ENCODE results near the gene WWOX.
A peak's percentile ranks its signal among the peaks of the same experiment; 100 is the strongest.

Gene WWOX

DNA sequence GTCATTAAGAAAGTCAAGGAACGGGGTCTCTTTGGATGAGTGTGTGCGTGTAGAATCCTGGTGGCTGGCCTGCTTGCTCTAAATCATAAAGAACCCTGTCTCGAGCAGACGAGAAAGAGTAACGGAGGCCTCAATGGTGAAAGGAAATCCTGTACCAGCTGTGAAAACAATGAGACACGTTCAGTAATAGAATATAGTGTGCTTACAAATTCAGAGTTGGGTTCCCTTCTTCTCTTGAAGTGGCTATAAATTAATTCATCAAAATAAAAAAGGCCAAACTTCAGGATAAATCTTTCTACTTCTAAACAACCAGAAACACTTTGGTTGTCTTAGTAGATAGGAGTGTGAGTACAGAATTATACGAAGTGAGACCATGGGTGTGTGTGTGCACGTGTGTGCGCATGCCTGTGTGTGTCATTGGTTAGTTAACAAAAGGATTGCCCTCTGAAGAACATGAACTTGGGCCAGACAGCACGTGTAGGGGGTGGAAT is 48.5 kb downstream of the WWOX start:
- Histone ChIP-seq H3K9ac (ENCODE audit: low read length) (no peak overlapping the region), H3K36me3 (ENCODE audit: control insufficient read depth, insufficient read depth, low read length, severe bottlenecking) (no peaks in the 10 kb centered on the region), H3K9me3 (ENCODE audit: control insufficient read depth, low read length) (no peaks in the 10 kb centered on the region), H3K27me3 (replicated peaks; ENCODE audit: control insufficient read depth, insufficient read depth, low read length) (no peaks in the 10 kb centered on the region), H3K4me3 (ENCODE audit: low read length) (no peak overlapping the region), H3K4me1 (ENCODE audit: control insufficient read depth, insufficient read depth, low read length) (peaks cover 5% of the 10 kb centered on the region)
- DNase-seq (ENCODE audit: low read depth), result no peak

- Histone ChIP-seq H3K9me3 (ENCODE audit: control insufficient read depth, low read length) (no peaks in the 10 kb centered on the region), H3K27me3 (replicated peaks; ENCODE audit: control insufficient read depth, insufficient read depth, low read length) (no peaks in the 10 kb centered on the region), H3K4me3 (ENCODE audit: low read length) (no peak overlapping the region), H3K36me3 (ENCODE audit: control insufficient read depth, insufficient read depth, low read length, severe bottlenecking) (no peaks in the 10 kb centered on the region), H3K4me1 (ENCODE audit: control insufficient read depth, insufficient read depth, low read length) (no peaks in the 10 kb centered on the region), H3K9ac (ENCODE audit: low read length) (no peak overlapping the region)
- DNase-seq (ENCODE audit: low read depth), result no peak
Measured at GRCh38 chr16:78150233-78150632, 50.8 kb downstream of the WWOX start.

DNA sequence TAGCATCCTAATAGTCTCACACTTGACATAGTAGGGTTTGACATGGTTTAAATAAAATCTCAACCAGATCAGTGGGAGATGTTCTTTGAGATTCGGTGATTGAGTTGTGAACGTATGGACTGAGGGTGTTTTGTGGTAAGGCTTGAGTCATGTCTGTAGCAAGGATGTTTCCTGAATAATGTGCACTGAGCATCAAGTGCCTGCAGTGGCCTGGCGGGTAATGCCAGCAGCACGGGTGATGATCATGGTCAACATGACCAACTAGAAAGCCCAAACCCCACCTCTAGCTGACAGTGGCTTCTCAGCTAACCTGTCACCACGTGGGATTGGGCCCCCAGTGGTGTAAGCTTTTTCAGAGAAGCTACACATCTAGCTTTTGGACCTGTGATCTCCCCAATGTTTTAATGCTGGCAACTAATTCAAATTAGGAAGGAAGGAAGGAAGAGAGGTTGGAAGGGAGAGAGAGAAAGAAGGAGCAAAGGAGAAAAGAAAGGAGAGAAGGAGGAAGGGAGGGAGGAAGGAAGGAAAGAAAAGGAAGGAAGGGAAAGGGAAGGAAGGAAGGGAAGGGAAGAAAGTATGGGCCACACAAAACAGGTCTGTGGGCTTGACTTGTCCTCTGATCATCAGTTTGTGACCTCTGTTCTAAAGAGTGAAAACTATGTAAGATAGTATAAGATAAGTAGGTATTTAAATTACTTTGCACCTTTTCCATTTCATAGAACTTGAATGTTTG is 55.4 kb downstream of the WWOX start:
- Histone ChIP-seq H3K4me3 (ENCODE audit: low read length) (no peak overlapping the region), H3K4me1 (ENCODE audit: control insufficient read depth, insufficient read depth, low read length) (no peaks in the 10 kb centered on the region), H3K27me3 (replicated peaks; ENCODE audit: control insufficient read depth, insufficient read depth, low read length) (no peaks in the 10 kb centered on the region), H3K36me3 (ENCODE audit: control insufficient read depth, insufficient read depth, low read length, severe bottlenecking) (no peaks in the 10 kb centered on the region), H3K9me3 (ENCODE audit: control insufficient read depth, low read length) (no peaks in the 10 kb centered on the region), H3K9ac (ENCODE audit: low read length) (no peak overlapping the region)
- DNase-seq (ENCODE audit: low read depth), result no peak

DNA sequence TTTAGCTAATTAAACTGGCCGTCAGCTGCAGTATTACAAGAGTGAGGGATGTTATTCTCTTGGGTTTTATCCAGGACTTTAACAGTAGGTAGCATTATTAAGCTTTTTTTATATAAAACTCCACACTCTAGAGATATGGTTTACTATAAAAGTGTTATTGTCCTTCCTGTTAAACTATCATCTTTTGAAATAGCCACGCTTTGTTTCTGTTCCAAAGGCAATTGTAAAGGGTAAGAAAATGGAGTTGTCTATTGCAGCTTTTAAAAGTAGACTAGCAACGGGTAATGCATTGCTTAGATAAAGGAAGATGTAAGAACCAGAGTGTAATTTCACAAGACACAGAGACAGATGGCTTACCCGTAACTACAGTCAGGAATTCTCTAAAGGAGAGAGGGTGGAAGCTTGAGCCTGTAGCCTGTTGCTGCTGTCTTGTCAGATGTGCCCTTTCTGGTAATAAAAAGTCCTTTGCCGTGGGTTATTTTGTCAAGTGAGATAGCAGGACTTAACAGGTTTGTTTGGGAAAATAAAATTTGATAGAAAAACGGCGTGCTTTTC is 56.4 kb downstream of the WWOX start:
- no peak overlapping the region for H3K9ac ChIP-seq (ENCODE audit: low read length)
- no peaks in the 10 kb centered on the region for H3K4me1 ChIP-seq (ENCODE audit: control insufficient read depth, insufficient read depth, low read length)
- DNase-seq (ENCODE audit: low read depth), result no peak
- H3K36me3 ChIP-seq (ENCODE audit: control insufficient read depth, insufficient read depth, low read length, severe bottlenecking), result no peaks in the 10 kb centered on the region
- H3K27me3 ChIP-seq (replicated peaks; ENCODE audit: control insufficient read depth, insufficient read depth, low read length), result no peaks in the 10 kb centered on the region
- peaks cover 4% of the 10 kb centered on the region for H3K9me3 ChIP-seq (ENCODE audit: control insufficient read depth, low read length)
- no peak overlapping the region for H3K4me3 ChIP-seq (ENCODE audit: low read length)

GRCh38 chr16:78161023-78161729 is 61.7 kb downstream of the WWOX start:
- Histone ChIP-seq H3K4me3 (ENCODE audit: low read length) (no peak overlapping the region), H3K4me1 (ENCODE audit: control insufficient read depth, insufficient read depth, low read length) (no peaks in the 10 kb centered on the region), H3K9ac (ENCODE audit: low read length) (no peak overlapping the region), H3K27me3 (replicated peaks; ENCODE audit: control insufficient read depth, insufficient read depth, low read length) (no peaks in the 10 kb centered on the region), H3K9me3 (ENCODE audit: control insufficient read depth, low read length) (peaks cover 10% of the 10 kb centered on the region), H3K36me3 (ENCODE audit: control insufficient read depth, insufficient read depth, low read length, severe bottlenecking) (no peaks in the 10 kb centered on the region)
- DNase-seq (ENCODE audit: low read depth), result no peak

DNA sequence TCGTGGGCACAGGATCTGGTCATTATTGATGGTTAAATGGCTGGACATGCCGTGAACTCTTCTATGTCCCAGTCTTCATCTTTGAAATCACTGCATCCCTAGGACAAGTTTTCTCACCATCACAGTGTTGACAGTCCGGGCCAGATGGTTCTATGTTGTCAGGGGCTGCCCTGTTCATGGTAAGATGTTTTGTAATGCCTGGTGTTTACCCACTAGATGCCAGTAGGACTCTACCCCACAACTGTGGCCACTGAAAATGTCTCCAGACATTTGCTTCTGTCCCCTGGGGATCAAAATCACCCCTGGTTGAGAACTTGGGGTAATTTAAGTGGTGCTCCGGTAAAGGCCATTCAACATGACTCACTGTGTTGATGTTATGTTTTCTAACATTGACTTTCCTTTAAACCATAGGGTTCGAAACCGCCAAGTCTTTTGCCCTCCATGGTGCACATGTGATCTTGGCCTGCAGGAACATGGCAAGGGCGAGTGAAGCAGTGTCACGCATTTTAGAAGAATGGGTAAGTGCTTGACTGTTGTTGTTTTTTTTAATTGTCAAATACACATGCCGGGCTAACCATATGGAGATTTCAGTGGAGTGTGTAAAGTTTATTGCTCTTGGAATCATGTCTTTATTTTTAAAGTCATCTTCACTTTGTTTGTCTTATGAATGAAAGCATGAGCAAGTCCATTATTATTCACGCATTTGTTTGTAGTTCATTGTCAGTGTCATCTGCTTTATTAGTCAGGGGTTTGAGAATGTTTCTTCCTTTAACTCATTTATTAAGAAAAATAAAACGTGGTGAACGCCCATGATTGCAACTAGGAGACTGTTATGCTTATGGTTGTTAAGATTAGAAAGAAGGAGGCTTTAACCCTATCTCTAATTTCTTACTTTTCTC is 64.6 kb downstream of the WWOX start:
- peaks cover 10% of the 10 kb centered on the region for H3K9me3 ChIP-seq (ENCODE audit: control insufficient read depth, low read length)
- H3K4me1 ChIP-seq (ENCODE audit: control insufficient read depth, insufficient read depth, low read length), result no peaks in the 10 kb centered on the region
- no peak overlapping the region for H3K4me3 ChIP-seq (ENCODE audit: low read length)
- no peaks in the 10 kb centered on the region for H3K27me3 ChIP-seq (replicated peaks; ENCODE audit: control insufficient read depth, insufficient read depth, low read length)
- H3K36me3 ChIP-seq (ENCODE audit: control insufficient read depth, insufficient read depth, low read length, severe bottlenecking), result no peaks in the 10 kb centered on the region
- no peak overlapping the region for H3K9ac ChIP-seq (ENCODE audit: low read length)
- no peak for DNase-seq (ENCODE audit: low read depth)

- DNase-seq (ENCODE audit: low read depth), result no peak
- H3K9ac ChIP-seq (ENCODE audit: low read length), result no peak overlapping the region
- H3K36me3 ChIP-seq (ENCODE audit: control insufficient read depth, insufficient read depth, low read length, severe bottlenecking), result no peaks in the 10 kb centered on the region
- H3K27me3 ChIP-seq (replicated peaks; ENCODE audit: control insufficient read depth, insufficient read depth, low read length), result no peaks in the 10 kb centered on the region
- H3K4me3 ChIP-seq (ENCODE audit: low read length), result no peak overlapping the region
- peaks cover 3% of the 10 kb centered on the region for H3K9me3 ChIP-seq (ENCODE audit: control insufficient read depth, low read length)
- H3K4me1 ChIP-seq (ENCODE audit: control insufficient read depth, insufficient read depth, low read length), result peaks cover 9% of the 10 kb centered on the region
Measured at GRCh38 chr16:78170494-78170933, 71.1 kb downstream of the WWOX start.

DNA sequence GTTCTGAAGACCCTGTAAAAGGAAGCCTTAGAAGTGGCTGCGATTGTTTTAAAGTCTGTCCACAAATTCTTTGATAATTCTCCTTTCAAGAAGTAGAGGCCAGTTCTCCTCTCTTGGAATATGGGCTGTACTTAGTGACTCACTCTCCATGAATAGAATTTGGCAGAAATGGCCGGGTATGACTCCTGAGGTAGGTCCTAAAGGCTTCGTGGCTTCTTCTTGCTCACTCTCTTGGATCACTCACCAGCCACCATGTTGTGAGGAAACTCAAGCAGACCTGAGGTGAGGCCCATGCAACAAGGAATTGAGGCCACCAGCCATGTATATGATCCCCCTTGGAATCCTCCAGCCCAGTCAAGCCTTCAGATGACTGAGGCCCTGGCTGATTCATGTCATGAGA is 75.8 kb downstream of the WWOX start:
- H3K9ac ChIP-seq (ENCODE audit: low read length), result no peak overlapping the region
- peaks cover 9% of the 10 kb centered on the region for H3K4me1 ChIP-seq (ENCODE audit: control insufficient read depth, insufficient read depth, low read length)
- no peaks in the 10 kb centered on the region for H3K36me3 ChIP-seq (ENCODE audit: control insufficient read depth, insufficient read depth, low read length, severe bottlenecking)
- H3K9me3 ChIP-seq (ENCODE audit: control insufficient read depth, low read length), result peaks cover 7% of the 10 kb centered on the region
- H3K4me3 ChIP-seq (ENCODE audit: low read length), result peak overlapping the region; percentile 24
- H3K27me3 ChIP-seq (replicated peaks; ENCODE audit: control insufficient read depth, insufficient read depth, low read length), result no peaks in the 10 kb centered on the region
- DNase-seq (ENCODE audit: low read depth), result no peak

GRCh38 chr16:78176435-78176834 is 77.0 kb downstream of the WWOX start:
- no peaks in the 10 kb centered on the region for H3K27me3 ChIP-seq (replicated peaks; ENCODE audit: control insufficient read depth, insufficient read depth, low read length)
- H3K9ac ChIP-seq (ENCODE audit: low read length), result no peak overlapping the region
- H3K4me1 ChIP-seq (ENCODE audit: control insufficient read depth, insufficient read depth, low read length), result no peaks in the 10 kb centered on the region
- peaks cover 7% of the 10 kb centered on the region for H3K9me3 ChIP-seq (ENCODE audit: control insufficient read depth, low read length)
- no peak overlapping the region for H3K4me3 ChIP-seq (ENCODE audit: low read length)
- no peaks in the 10 kb centered on the region for H3K36me3 ChIP-seq (ENCODE audit: control insufficient read depth, insufficient read depth, low read length, severe bottlenecking)
- DNase-seq (ENCODE audit: low read depth), result no peak

DNA sequence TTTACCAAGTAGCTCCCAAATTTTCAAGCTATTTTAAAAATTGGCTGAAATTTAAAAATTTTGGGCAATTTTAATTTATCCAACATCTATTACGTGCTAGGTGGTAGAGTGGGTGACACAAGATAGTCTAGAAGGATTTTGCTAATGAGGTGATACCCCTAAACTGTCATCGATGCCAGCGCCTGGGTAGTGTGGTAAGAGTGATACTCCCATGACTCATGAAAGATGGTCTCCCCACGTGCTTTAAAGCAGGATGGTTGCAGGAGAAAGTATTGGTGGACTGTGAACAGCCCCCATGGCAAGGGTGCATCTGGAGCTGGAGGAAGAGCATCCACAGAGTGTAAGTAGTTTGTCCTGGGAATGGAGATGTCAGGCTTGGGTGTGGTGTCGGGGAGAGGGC is 77.8 kb downstream of the WWOX start:
- Histone ChIP-seq H3K27me3 (replicated peaks; ENCODE audit: control insufficient read depth, insufficient read depth, low read length) (no peaks in the 10 kb centered on the region), H3K9me3 (ENCODE audit: control insufficient read depth, low read length) (peaks cover 7% of the 10 kb centered on the region), H3K4me3 (ENCODE audit: low read length) (no peak overlapping the region), H3K4me1 (ENCODE audit: control insufficient read depth, insufficient read depth, low read length) (no peaks in the 10 kb centered on the region), H3K9ac (ENCODE audit: low read length) (no peak overlapping the region), H3K36me3 (ENCODE audit: control insufficient read depth, insufficient read depth, low read length, severe bottlenecking) (no peaks in the 10 kb centered on the region)
- no peak for DNase-seq (ENCODE audit: low read depth)

GRCh38 chr16:78177987-78178386 is 78.5 kb downstream of the WWOX start:
- Histone ChIP-seq H3K9me3 (ENCODE audit: control insufficient read depth, low read length) (peaks cover 7% of the 10 kb centered on the region), H3K4me1 (ENCODE audit: control insufficient read depth, insufficient read depth, low read length) (no peaks in the 10 kb centered on the region)
- no peak for DNase-seq (ENCODE audit: low read depth)

More at GRCh38 chr16:78177987-78178386, 78.5 kb downstream of the WWOX start:
- Histone ChIP-seq H3K27me3 (replicated peaks; ENCODE audit: control insufficient read depth, insufficient read depth, low read length) (no peaks in the 10 kb centered on the region), H3K36me3 (ENCODE audit: control insufficient read depth, insufficient read depth, low read length, severe bottlenecking) (no peaks in the 10 kb centered on the region), H3K4me3 (ENCODE audit: low read length) (no peak overlapping the region), H3K9ac (ENCODE audit: low read length) (no peak overlapping the region)
